Frontal cortex (tissue), 4 donors: ENCODE results near the gene HLCS. TPM values are rescaled to one million over a fixed set of nuclear protein-coding genes. Genes with fewer than 3 reads are reported as not detected.

Experiments used
- DNase-seq, 2 donors: peaks; one replicate each; pipeline ENCODE4 v3.0.0; 2012; ENCODE audit warnings: low spot score in 2 of 2
- FAIRE-seq: peaks from 2 replicates; lab custom pipeline; 2012; peaks lifted over from hg19 to GRCh38; lab: Jason Lieb, UNC
- total RNA-seq: library from RNA; depleted of rRNA; stranded (reverse); fragments of >200 nt; gene quantifications from one replicate; pipeline ENCODE4 v1.2.3, GENCODE V29; 2014
- donor health status: control.
- donor health status: control.
- donor health status: control.

Gene HLCS
- total RNA-seq, 1 donor from 2014 or later = 23.2 TPM

GRCh38 chr21:36917471-36918158, 48.9 kb downstream of the HLCS start:
- FAIRE-seq (no peak), DNase-seq (peak; percentile 35 to 44)

DNA sequence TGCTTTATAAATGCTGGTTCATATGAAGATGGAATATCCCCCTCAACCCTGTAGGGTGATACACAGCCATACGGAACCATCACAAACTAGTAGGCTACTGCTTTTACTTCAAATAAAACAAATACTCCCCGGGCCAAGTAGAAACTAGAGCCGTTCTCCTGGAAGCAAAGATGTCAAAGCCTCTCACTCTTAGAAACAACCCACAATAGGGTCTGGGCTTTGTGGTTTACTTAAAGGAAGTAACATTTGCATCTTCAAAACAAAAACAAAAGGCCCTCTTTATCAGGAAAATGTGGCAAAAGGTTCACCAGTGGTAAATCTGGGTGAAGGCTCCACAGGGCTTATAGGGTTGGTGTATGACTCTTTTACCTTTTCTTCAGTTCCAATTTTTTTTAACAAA, 49.8 kb downstream of the HLCS start:
- FAIRE-seq = no peak

DNA sequence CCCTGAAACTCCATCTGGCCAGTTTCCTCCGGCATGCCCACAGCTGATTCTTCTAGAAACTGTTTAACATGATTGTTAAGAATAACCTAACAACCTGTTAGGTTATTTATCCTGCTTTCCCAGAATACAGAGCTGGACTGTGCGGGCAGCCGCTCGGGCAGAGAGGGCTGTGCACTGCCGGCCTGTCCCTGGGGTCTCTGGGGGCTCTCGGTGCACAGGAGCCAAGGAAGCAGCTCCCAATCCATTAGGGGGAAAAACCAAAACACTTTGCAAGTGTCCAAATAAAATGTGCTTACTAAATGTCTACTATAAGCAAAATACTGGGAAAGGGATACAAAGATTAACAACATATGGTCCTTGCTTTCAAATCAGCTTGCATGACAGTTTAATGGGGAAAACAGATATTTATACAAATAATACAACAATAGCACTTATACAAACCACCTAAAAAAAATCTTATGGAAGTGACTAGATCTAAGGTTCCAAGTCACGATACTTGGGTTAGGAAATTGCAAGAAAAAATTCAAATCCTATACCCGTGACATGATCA, 50.7 kb downstream of the HLCS start:
- DNase-seq (no peak), FAIRE-seq (no peak)

More for the DNA sequence above, 49.8 kb downstream of the HLCS start:
- DNase-seq = no peak

GRCh38 chr21:36915014-36915695, 51.3 kb downstream of the HLCS start:
- DNase-seq (no peak), FAIRE-seq (no peak)

DNA sequence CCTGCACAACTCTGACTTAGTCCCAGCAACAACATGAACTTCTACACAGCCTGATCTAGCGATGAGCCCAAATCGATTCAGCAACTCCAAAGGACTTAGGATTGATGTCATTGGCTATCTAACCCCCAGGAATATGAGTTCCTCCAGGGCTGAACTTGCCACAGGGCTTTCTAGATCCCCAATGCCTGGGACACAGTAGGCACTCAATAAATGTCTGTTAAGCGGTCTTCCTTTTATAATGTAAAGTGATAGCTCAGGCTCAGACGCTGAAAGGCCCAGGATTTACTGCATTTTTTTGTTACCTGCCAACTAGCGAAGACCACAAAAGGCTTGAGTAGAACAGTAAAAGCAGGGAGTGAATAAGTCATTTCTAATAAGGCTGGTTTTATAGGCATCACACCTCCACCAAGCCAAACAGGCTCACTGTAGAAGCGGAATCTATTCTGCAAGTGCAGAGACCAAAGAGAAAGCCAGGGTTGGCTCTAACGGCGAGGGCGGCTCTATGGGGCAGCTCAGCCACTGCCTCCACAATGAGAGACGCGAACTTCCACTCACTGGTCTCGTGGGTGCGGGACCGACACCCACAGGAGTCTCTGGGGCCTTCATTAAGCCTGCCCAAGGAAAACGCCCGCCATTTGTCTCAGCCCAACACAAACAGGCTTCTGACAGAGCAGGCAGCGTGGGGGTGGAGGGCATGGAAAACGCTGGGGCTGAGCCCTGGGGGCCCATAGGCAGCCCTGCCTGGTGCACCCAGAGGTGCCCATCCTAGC, 52.0 kb downstream of the HLCS start:
- DNase-seq = no peak
- no peak for FAIRE-seq

DNA sequence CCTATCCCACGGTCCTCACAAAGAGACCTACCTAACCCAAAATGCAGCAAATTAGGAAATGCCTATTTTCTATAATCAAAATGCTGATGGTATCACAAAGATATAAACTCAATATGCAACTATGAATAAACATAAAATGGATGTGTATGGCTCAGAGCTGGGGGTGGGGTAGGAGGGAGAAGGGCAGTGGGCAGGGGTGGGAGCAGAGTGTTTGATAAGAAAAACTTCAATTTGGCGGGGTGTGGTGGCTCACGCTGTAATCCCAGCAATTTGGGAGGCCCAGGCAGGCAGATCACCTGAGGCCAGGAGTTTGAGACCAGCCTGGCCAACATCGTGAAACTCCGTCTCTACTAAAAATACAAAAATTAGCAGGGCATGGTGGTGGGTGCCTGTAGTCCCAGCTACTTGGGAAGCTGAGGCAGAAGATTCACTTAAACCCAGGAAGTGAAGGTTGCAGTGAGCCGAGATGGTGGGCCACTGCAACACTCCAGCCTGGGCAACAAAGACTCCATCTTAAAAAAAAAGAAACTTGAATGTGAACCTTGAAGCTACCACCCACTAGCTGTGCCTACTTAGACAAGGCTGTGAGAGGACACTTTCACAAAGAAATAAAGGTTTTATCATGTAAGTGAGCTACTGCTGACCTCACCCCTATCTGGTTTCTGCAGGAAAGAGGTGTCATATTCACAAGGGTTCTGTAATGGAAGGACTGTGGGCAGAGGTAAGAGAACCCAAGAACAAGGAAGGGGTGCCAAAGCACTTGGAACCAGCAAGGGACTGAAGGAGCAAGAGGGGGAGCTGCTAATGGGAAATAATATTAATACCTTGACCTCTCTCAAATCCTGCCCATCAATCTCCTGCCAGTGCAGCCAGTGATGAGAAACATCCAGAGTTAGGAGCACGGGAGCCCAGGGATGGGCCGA, 53.0 kb downstream of the HLCS start:
- no peak for FAIRE-seq
- DNase-seq = no peak

GRCh38 chr21:36910581-36911307, 55.7 kb downstream of the HLCS start:
- no peak for DNase-seq

GRCh38 chr21:36909901-36910561, 56.4 kb downstream of the HLCS start:
- no peak for FAIRE-seq
- DNase-seq = no peak

More at GRCh38 chr21:36910581-36911307, 55.7 kb downstream of the HLCS start:
- no peak for FAIRE-seq

- FAIRE-seq (no peak), DNase-seq (no peak)
Measured at GRCh38 chr21:36909423-36909822, 57.0 kb downstream of the HLCS start.

- no peak for DNase-seq
- no peak for FAIRE-seq
Measured at GRCh38 chr21:36908260-36908908, 58.1 kb downstream of the HLCS start.

GRCh38 chr21:36904093-36904666, 62.3 kb downstream of the HLCS start:
- DNase-seq (no peak), FAIRE-seq (no peak)

DNA sequence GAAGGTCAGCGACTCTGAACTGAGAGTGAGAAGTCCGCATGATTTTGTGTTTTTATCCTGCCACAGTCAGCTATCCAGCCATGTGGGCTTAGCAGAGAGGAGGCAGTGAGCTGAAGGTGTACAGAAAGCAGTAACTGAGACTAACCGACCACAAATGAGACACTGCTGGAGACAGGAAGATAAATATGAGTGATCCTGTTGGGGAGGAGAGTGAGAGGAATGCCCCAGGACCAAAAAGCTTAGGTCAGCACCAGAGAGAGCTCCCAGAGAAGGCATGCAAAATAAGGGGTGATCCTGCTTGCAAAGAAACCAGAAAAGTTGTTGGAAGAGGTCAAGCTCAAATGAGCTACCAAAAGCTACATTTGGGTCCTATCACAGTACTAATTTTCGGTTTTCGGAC, 63.7 kb downstream of the HLCS start:
- no peak for DNase-seq
- no peak for FAIRE-seq

DNA sequence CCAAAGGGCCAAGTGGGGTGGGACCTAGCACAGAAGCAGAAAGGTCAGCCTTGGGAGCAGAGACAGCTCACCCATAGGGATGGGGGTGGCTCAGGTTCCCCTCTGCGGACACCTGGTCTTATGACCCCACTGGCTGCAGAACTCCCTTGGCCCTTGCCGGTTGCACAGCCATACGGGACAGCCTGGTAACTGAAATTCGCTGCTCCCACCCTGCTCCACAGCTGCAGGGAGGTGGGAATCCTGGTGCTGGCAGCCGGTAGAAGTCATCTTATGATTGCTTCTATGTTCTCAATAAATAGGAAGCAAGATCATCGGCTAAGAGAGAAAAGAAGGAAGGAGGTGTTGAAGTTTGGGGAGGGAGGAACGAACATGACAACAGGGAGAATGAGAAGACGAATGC, 64.1 kb downstream of the HLCS start:
- DNase-seq (no peak), FAIRE-seq (no peak)

DNA sequence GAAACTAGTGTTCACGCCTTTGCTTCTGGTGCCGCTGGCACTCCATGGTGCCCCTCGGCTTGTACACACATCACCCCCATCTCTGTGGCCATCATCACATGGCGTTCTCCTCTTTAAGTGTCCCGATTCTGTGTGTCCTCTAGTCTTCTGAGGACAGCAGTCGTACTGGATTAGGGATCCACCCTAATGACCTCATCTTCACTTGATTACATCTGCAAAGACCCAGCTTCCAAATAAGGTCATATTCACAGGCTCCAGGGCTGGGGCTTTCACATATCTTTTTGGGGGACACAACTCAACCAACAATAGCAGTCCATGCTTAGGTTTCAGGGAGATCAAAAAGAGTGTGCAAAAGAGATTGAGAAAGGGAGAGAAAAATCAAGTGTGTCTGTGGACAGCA, 64.9 kb downstream of the HLCS start:
- DNase-seq = no peak
- FAIRE-seq = no peak

- DNase-seq (no peak), FAIRE-seq (no peak)
Measured at GRCh38 chr21:36893581-36893980, 72.9 kb downstream of the HLCS start.

- no peak for DNase-seq
- FAIRE-seq = no peak
Measured at GRCh38 chr21:36892201-36892600, 74.3 kb downstream of the HLCS start.

- FAIRE-seq (no peak), DNase-seq (no peak)
Measured at GRCh38 chr21:36891692-36892091, 74.8 kb downstream of the HLCS start.

GRCh38 chr21:36891121-36891520, 75.3 kb downstream of the HLCS start:
- DNase-seq = no peak
- no peak for FAIRE-seq
